ENCODE measurements around the gene SGTB. TPM values are rescaled to one million over a fixed set of nuclear protein-coding genes. Genes with fewer than 3 reads are reported as not detected.
A peak's percentile ranks its signal among the peaks of the same experiment; 100 is the strongest.

SGTB gene
- total and polyA plus RNA-seq, 2 of the 8 experiments (the other 6 are each of a cell fraction or from before 2014, with no cell fraction given), result 2.2 to 18.7 TPM

DNA sequence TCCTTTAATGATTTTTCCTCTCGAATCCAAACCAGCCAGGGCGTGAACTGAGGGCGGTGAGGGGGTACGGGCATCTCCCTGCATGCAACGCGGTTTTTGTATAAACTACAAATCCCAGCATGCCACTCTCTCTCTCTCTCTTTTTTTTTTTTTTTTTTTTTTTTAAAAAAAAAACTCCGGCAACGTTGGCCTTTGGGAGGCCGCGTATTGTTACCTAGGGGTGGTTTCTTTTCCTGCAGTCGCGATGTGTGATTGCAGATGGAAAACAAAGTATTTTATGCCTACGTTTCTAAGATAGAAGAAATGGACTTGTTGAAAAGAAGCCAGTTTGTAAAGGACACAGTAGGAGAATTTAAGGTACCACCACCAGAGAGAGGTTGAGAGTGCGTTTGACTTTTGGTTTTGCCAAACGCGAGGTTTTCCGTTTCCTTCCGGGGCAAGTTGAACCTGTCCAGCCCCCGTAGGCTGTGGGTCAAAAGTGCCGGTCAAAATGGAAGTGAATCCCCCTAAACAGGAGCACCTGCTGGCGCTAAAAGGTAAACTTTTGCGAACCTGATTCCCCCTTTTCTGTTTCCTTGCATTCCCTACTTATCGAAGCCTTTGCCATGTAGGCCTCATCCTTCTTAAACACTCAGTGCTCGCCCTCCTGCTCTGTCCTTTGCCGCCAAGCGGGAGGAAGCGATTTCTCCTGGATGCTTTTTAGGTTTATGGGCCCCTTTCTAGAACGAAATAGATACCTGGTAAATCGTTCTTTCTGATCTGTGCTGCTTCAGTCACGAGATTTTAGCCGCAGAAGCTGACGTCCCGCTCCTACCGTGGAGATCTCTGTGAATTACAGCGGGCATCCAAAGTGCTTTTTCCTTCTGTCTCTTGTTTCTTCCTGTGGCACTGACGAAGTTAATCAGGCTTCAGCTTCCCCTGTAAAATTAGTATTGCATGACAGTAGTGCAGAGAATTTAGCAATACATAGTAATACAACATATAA is 97.0 kb downstream of the SGTB start, which contains the start of the genes SHLD3 and TRAPPC13 (continued):
- TF ChIP-seq NANOG (IDR thresholded peaks at IDR 0.05; ENCODE audit: insufficient read depth, low read depth, low read length, poor library complexity, severe bottlenecking), result no peak
- no peak for TF ChIP-seq RNF2 (IDR thresholded peaks at IDR 0.05; ENCODE audit: borderline replicate concordance, low read depth, low read length, missing control alignments, poor library complexity, severe bottlenecking)
- no peak for TF ChIP-seq SAP30 (IDR thresholded peaks at IDR 0.05; ENCODE audit: insufficient read depth, insufficient replicate concordance, low read length)
- no peak for TF ChIP-seq RXRA (IDR thresholded peaks at IDR 0.05; ENCODE audit: insufficient read depth, low read depth, low read length)
- TF ChIP-seq TAF7 (optimal IDR thresholded peaks at IDR 0.05; ENCODE audit: borderline replicate concordance, low read depth, low read length), result peak; percentile 48
- no peak for TF ChIP-seq BRCA1 (IDR thresholded peaks at IDR 0.05; ENCODE audit: low read depth, low read length)
- no peak for TF ChIP-seq HDAC6 (IDR thresholded peaks at IDR 0.05; ENCODE audit: low read depth, low read length)
- no peak for TF ChIP-seq CBX8 (IDR thresholded peaks at IDR 0.05; ENCODE audit: borderline replicate concordance, low read depth, low read length)
- TF ChIP-seq JUN (IDR thresholded peaks at IDR 0.05; ENCODE audit: low read depth, low read length), result no peak
- TF ChIP-seq POU5F1 (IDR thresholded peaks at IDR 0.05; ENCODE audit: low read depth, low read length), result no peak
